Mononuclear cell (primary cell): Measurements from ENCODE around the gene LYPD6B. TPM values are rescaled to one million over a fixed set of nuclear protein-coding genes. Genes with fewer than 3 reads are reported as not detected.

Source experiments
- H3K27me3 ChIP-seq: 2 replicates; pipeline ENCODE4 v1.6.0; 2011; ENCODE audit warnings: low read length, control low read depth; ENCODE audit not compliant: insufficient read depth
- H3K4me1 ChIP-seq: 2 replicates; pipeline ENCODE4 v1.5.1; 2011; ENCODE audit warnings: mild to moderate bottlenecking, low read length, control low read depth; ENCODE audit not compliant: insufficient read depth
- H3K4me3 ChIP-seq: 2 replicates; pipeline ENCODE4 v1.5.1; 2011; ENCODE audit warnings: mild to moderate bottlenecking, low read length, moderate library complexity
- H3K9me3 ChIP-seq: 2 replicates; pipeline ENCODE4 v1.5.1; 2011; ENCODE audit warnings: low read depth, mild to moderate bottlenecking, control low read depth, low read length
- total RNA-seq: library from RNA; depleted of rRNA; stranded (reverse); fragments of >200 nt; gene quantifications from one replicate; pipeline ENCODE4 v1.2.3, GENCODE V29; 2012

Gene LYPD6B, protein sequence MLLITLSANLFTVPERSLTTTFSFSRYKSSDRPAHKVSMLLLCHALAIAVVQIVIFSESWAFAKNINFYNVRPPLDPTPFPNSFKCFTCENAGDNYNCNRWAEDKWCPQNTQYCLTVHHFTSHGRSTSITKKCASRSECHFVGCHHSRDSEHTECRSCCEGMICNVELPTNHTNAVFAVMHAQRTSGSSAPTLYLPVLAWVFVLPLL
- total RNA-seq: not detected

DNA sequence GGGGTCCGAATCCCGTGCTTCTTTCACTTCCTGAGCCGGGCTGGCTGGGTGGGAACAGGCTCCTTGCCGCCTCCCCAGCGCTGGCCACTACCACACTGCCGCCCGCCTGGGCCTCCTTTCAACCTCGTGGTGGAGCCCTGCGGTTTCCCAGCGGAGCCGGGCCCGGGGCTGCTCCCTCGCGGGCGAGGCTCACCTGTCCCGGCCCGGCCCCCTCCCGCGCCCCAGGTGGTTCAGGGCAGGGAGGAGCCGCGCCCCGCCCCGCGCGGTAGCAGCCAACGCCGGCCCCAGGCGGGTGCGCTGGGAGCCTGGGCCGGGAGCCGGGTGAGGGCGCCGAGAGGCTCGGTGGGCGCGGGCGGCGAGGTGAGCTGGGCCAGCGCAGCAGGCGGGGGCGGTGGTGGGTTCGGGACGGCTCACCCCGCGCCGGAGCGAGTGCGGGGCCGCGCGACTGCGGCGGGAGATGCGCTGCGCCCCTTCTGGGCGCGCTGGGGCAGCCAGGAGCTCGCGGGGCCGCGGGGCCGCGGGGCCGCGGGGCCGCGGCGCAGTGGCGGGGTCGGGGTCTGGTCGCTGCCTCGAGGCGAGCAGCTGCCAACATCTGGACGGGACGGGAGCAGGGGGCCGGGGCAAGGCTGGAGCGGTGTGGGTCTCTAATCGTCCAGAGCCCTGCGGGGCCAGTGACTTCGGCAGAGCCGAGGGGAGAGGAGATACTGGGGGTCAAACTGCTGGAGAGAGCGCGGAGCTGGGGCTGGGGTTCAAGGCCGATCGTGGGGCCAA is at the start of gene LYPD6B:
Gene LYPD6B (plus strand): TSS at position 258 of the 771 bp plus-strand sequence. CDS start 92,250 bp downstream, outside the sequence.
- no peak within 1 kb of the TSS for H3K4me3 ChIP-seq
- H3K9me3 ChIP-seq: no peaks in the 10 kb centered on the region
- peaks cover 43% of the 10 kb centered on the region for H3K27me3 ChIP-seq

DNA sequence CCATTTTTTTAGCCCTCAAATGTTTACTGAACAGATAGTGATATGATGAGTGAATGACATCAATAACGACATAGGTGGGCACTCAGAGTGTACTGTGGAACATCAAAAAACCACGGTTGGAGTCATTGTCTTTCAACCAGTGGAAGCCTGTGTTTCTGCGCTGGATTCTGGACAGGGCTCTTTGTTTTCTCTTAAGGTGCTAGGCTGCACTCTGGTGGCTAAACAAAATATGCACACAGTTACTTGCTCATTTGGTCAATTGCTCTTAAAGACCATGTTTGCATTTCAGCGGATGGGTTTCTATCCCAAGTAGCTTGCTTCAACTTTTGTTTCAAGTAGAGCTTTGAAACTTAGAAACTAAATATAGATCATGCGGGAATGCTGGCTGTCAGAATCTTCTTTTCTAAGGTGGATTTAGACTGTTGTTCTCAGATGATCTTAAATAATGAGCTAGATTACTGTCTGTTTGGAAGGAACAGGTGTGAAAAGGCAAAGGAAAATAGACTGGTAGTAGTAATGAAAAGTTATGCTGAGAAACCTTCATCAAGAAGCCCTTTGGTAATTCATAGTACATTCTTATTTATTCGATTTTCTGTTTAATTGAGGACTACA is 48.5 kb upstream of the LYPD6B start:
- no peaks in the 10 kb centered on the region for H3K9me3 ChIP-seq
- H3K27me3 ChIP-seq: no peaks in the 10 kb centered on the region
- H3K4me3 ChIP-seq: no peak overlapping the region
- peaks cover 6% of the 10 kb centered on the region for H3K4me1 ChIP-seq

More for the DNA sequence above, at the start of gene LYPD6B:
- H3K4me1 ChIP-seq: peaks cover 4% of the 10 kb centered on the region

DNA sequence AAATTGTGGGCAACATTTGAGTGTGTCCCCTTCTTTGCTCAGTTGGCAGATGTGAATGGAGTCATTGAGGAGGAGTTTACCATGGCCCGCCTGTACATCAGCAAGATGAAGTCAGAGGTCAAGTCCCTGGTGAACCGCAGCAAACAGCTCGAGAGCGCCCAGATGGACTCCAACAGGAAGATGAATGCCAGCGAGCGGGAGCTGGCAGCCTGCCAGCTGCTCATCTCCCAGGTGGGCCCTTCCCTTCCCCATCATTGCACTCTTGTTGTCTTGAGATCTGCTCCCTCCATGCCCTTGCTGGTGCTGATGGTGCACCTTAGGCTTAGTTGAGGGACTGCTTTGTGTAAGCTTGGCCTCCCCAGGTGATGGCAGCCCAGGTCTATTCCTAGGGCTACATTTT is 47.5 kb upstream of the LYPD6B start:
- Histone ChIP-seq H3K27me3 (no peaks in the 10 kb centered on the region), H3K4me3 (no peak overlapping the region), H3K9me3 (no peaks in the 10 kb centered on the region), H3K4me1 (peaks cover 6% of the 10 kb centered on the region)

DNA sequence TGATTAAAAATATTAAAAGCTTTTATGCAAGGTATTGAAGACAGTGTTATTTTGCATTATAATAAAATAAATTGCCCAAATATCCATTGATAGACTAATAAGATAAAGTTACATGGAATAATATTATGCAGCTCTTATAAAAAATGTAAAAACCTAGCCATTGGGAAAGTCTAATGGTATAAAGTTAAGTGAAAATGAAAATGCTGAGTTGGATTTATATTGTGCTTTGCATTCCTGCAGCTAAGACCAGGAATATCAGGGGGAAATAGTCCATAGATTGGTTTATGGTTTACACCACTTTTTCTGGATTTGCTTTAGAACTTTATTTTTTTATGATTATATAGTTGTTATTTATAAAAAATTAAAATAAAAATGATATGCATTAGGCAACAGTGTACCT is 46.1 kb upstream of the LYPD6B start:
- Histone ChIP-seq H3K4me1 (peaks cover 3% of the 10 kb centered on the region), H3K4me3 (no peak overlapping the region), H3K27me3 (no peaks in the 10 kb centered on the region), H3K9me3 (no peaks in the 10 kb centered on the region)

DNA sequence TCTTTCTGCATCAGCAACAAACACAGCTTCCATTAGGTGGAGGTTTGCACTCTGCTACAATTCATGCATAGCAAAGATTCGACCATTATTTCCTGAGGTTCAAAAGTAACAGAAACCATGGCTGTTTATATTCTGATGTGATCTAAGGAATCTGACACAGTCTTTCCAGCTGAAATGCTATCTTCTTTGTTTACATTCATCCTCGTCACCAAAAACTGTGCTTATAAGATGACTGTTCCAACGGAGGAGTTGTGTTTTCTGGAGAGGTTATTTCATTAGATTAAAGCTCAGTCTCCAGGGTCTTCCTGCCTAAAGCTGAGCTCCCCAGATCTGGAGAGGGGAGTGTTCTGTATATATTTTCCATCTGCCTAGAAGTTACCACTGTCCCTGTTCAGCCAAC is 45.1 kb upstream of the LYPD6B start:
- Histone ChIP-seq H3K27me3 (no peaks in the 10 kb centered on the region), H3K4me1 (no peaks in the 10 kb centered on the region), H3K4me3 (no peak overlapping the region), H3K9me3 (no peaks in the 10 kb centered on the region)

DNA sequence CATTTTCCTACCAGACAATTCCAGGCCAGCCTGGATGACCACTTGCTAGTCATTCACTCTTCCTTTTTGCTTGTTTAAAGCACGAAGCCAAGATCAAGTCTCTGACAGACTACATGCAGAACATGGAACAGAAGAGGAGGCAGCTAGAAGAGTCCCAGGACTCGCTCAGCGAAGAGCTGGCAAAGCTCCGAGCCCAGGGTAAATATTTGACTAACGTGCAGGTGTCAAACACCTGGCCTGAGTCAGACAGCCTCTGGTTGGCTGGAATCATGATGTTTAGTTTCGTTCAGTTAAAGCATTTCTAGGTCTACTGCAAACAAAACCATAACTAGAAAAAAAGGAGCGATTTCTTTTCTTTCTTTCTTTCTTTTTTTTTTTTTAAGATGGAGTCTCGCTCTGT is 44.2 kb upstream of the LYPD6B start:
- H3K27me3 ChIP-seq: no peaks in the 10 kb centered on the region
- no peak overlapping the region for H3K4me3 ChIP-seq
- no peaks in the 10 kb centered on the region for H3K4me1 ChIP-seq
- no peaks in the 10 kb centered on the region for H3K9me3 ChIP-seq

DNA sequence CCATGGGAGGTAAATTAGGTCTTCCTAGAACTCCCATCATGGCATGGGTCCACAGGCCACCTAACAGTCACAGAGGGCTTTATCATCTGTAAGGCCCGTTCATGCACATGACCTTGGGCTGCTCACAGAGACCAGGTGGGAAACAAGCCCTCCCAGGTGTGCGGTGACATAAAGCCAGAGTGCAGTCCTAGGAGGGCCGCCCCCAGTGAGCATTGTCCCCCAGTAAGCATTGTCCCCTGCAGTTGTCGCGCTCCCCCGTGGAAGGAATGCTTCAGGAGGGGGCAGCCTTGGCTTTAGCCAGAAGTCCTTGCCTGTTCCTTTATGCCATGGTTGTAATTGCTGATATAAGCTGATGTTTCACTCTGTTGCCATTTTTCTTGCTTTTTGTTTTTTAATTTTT is 41.7 kb upstream of the LYPD6B start:
- Histone ChIP-seq H3K4me1 (no peaks in the 10 kb centered on the region), H3K27me3 (no peaks in the 10 kb centered on the region), H3K9me3 (no peaks in the 10 kb centered on the region), H3K4me3 (no peak overlapping the region)

DNA sequence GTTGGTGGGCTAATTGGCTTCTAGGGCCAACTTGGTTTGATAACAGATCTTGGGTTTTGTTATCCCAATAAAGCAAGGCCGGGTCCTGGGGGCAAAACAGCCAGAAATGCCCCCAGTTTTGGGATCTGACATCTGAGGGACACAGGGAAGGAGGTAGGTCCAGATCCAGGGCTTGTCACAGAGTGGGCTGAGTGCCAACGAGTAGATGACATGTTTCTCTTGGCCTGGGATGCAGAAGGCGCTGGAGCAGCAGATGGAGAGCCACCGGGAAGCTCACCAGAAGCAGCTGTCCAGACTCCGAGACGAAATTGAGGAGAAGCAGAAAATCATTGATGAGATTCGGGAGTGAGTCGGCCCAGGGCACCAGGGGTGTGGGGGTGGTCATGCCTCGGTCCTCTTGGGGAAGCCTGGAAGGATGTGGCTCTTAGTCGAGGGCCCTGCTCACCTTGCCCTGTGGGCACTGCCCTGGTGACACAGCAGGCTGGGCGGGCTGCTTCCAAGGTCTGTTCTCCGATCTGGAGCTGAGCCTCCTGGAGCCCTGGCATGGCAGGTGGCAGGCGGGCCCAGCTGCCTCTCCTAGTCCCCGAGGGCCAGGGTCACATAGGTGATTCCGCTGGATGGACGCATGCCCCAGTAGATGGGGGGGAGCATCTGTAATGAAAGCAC is 40.2 kb upstream of the LYPD6B start:
- H3K4me1 ChIP-seq: no peaks in the 10 kb centered on the region
- H3K9me3 ChIP-seq: no peaks in the 10 kb centered on the region
- no peak overlapping the region for H3K4me3 ChIP-seq
- no peaks in the 10 kb centered on the region for H3K27me3 ChIP-seq

DNA sequence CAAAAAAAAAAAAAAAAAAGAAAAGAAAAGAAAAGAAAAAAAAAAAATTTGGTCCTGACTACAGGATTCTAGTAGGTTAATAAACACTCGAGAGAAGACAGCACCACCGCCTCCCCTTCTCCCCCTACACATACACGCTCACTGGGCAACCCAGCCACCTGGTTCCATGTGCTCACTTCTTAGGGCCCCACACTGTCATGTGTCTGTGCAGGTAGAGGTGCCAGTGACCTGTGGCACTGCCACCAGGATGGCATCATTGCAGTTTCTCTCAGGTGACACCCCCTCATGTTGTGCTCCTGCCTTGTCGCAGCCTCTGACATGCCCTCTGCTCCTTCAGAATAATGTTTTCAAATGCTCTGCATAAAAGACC is 39.7 kb upstream of the LYPD6B start:
- H3K9me3 ChIP-seq: no peaks in the 10 kb centered on the region
- H3K4me1 ChIP-seq: no peaks in the 10 kb centered on the region
- H3K4me3 ChIP-seq: no peak overlapping the region
- H3K27me3 ChIP-seq: no peaks in the 10 kb centered on the region

DNA sequence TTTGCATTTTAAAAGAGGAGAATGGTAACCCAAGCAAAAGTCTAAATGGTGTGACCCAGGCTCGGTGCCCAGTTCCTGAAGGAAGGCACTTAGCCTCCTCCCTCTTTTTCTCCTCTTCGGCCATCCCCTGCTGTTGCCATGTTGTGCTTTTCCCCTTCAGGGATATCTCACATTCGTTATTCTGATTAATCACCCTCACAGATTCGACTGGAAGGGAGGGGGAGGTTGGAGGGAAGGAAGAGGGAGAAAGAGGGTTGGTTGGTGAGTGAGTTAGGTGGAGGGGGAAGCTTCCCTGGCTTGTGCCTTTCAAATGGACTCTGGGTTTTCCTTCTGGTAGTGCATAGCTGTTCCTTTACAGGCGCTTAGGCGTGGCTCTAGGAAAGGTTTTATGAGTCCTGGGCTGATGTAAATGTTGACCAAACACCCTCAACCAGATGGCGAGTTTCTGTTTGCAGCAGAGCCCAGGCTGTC is 39.0 kb upstream of the LYPD6B start:
- Histone ChIP-seq H3K27me3 (no peaks in the 10 kb centered on the region), H3K9me3 (no peaks in the 10 kb centered on the region), H3K4me1 (no peaks in the 10 kb centered on the region), H3K4me3 (no peak overlapping the region)

DNA sequence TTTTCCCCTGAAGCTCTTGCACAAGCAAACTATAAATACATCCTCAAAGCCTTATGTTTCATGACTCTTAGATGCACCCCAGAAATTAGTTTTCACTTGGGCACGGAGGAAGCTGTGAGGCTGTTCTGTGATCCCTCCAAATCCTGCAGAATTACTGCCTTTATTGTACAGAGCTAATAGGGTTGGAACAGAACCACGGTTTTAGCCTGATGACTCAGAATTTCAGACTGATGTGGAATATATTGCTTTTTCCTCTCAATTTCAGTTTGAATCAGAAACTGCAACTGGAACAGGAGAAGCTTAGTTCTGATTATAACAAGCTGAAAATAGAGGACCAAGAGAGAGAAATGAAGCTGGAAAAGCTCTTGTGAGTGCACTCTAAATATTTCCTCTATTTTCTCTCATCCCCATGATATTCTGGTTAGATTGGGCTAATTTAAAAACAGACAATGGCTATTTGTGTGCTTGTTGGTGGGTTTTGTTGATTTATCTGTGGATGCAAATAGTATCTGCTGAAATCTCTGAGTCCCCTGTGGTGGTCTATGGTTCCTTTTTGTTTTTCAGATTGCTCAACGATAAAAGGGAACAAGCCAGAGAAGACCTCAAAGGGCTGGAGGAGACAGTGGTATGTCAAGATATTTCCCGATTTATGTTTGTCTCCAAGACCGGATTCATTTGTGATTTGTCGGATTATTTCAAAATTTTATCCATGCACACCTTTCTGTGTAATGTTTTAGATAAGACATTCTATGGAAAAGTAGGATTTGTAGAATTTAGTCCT is 38.2 kb upstream of the LYPD6B start:
- Histone ChIP-seq H3K9me3 (no peaks in the 10 kb centered on the region), H3K4me1 (no peaks in the 10 kb centered on the region), H3K4me3 (no peak overlapping the region), H3K27me3 (no peaks in the 10 kb centered on the region)

DNA sequence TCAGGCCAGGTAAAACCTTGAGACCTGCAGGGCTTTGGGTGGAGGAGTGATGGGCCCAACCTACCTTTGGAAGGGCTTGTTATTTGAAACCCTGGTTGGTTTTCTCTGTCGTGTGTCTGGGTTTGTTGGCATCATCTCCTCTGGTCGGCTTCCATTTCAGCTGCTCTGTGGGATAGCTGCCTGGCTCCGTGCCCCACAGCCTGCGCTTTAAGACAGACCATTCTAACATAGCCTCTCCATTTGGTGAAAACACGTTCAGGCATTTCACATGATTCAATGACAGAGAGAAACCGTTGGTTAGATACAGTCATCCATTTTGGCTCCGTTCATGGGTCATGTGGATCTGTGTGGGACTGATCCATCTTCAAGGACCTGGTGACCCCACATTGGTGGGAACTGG is 37.0 kb upstream of the LYPD6B start:
- Histone ChIP-seq H3K4me3 (no peak overlapping the region), H3K9me3 (no peaks in the 10 kb centered on the region), H3K27me3 (no peaks in the 10 kb centered on the region), H3K4me1 (no peaks in the 10 kb centered on the region)

DNA sequence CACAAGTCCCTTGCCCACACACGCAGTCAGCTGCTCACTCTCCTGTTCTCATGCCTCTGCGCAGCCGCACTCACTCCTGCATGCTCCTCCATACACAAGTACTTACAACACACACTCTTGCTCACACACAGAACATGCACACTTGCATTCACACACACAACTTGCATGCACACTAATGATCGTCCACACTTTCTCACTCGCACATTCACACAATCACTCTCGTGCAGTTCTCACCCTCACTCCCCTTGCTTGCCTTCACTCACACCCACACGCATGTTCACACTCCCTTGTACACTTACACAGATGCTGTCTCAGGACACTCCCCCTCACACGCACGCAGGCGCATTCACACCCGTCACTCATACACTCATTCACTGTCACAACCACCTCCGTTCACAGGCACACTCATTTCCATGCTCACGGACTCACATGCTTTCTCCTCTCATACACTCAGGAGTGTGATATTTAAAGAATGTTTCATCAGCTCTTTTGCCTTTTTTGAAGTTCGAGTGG is 36.1 kb upstream of the LYPD6B start:
- no peaks in the 10 kb centered on the region for H3K4me1 ChIP-seq
- no peaks in the 10 kb centered on the region for H3K9me3 ChIP-seq
- H3K4me3 ChIP-seq: no peak overlapping the region
- no peaks in the 10 kb centered on the region for H3K27me3 ChIP-seq

DNA sequence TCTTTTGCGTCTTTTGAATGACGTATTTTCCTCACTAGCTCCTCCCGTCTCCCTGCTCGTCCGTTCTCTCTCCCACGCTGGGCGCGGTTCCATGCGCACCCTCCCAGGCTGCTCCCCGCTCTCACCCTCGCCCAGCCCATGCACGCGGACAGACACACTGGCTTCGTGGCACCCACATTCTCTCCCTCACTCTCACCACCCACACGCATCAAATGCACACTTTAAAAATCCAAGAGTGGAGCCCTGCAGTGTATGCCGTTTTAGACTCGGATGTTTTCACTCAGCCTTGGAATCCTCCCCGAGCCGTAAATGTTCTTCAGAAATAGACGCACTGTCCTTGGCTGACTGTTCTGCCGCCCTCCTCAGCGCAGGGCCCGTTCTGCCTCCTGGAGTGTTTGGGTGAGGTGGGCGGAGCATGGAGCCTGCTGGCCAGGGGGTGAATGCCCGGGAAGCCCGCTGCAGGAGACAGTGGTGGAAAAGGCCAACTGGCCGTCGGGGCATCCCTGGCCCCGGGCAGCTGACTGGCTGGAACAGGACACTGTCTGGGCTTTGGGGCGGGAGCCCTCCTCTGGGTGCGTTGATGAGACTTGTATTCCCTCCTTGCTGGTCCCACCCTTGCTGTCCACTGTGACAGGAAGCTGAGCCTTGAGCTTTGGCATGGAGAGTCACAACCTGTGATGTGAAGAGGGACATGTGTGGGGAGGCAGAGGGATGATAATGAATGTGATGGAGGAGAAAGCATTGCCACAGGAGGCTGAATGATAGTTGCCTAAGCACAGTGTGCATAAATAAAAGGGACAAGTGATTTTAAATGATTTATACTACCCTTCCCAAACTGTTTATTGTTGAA is 35.4 kb upstream of the LYPD6B start:
- no peaks in the 10 kb centered on the region for H3K27me3 ChIP-seq
- H3K9me3 ChIP-seq: no peaks in the 10 kb centered on the region
- H3K4me1 ChIP-seq: no peaks in the 10 kb centered on the region
- H3K4me3 ChIP-seq: no peak overlapping the region
